SK-N-SH treated with all-trans-retinoic acid at 6 μM for 48 hours (cell line): Measurements from ENCODE around the gene GNAI1.

Experiments
- OSR1 ChIP-seq: fragments of 250-450 bp; sonication (Bioruptor Pico); IDR thresholded peaks from 2 replicates; pipeline ENCODE4 v1.8.0; 2022; ENCODE audit warnings: moderate library complexity, mild to moderate bottlenecking, inconsistent platforms
- ZC3H10 ChIP-seq: fragments of 250-450 bp; sonication (Bioruptor Pico); IDR thresholded peaks from 2 replicates; pipeline ENCODE4 v1.5.1; 2021; ENCODE audit warnings: mild to moderate bottlenecking, moderate library complexity
- ZFP3 ChIP-seq: fragments of 250-450 bp; sonication (Bioruptor Pico); IDR thresholded peaks from 2 replicates; pipeline ENCODE4 v1.5.0; 2020; ENCODE audit warnings: mild to moderate bottlenecking, moderate library complexity

GNAI1 gene

GRCh38 chr7:80275192-80275605 is 140.6 kb downstream of the GNAI1 start (continued):
- peak; percentile 53; the same call in 1 of the 2 replicates for TF ChIP-seq ZC3H10 (CRISPR knock-in tag)
- TF ChIP-seq OSR1 (CRISPR knock-in tag): no peak
- TF ChIP-seq ZFP3: no peak
